GM12892 (cell line): Measurements from ENCODE around the gene LEFTY2.

Experiments
- DNase-seq: peaks from one replicate; pipeline ENCODE4 v3.0.0; 2011; ENCODE audit not compliant: insufficient read length
- FAIRE-seq: peaks from 2 replicates; lab custom pipeline; 2011; peaks lifted over from hg19 to GRCh38; lab: Jason Lieb, UNC
- POLR2A ChIP-seq: IDR thresholded peaks from 2 replicates; pipeline ENCODE4 v1.6.1; 2011; ENCODE audit warnings: low read depth, low read length, control low read depth
- POLR2AphosphoS5 ChIP-seq: IDR thresholded peaks from 2 replicates; pipeline ENCODE4 v1.6.1; 2011; ENCODE audit warnings: low read depth, low read length, control low read depth
- TAF1 ChIP-seq: IDR thresholded peaks from 2 replicates; pipeline ENCODE4 v1.6.1; 2011; ENCODE audit warnings: low read depth, mild to moderate bottlenecking, control low read depth, low read length, borderline replicate concordance

LEFTY2 gene

GRCh38 chr1:225921734-225922709, 19.0 kb downstream of the LEFTY2 start:
- DNase-seq (no peak), FAIRE-seq (no peak)
- TF ChIP-seq POLR2A (no peak), TAF1 (no peak), POLR2AphosphoS5 (no peak)

GRCh38 chr1:225919906-225920305, 21.1 kb downstream of the LEFTY2 start:
- no peak for DNase-seq
- TF ChIP-seq POLR2AphosphoS5 (no peak), POLR2A (no peak), TAF1 (no peak)
- FAIRE-seq = no peak

DNA sequence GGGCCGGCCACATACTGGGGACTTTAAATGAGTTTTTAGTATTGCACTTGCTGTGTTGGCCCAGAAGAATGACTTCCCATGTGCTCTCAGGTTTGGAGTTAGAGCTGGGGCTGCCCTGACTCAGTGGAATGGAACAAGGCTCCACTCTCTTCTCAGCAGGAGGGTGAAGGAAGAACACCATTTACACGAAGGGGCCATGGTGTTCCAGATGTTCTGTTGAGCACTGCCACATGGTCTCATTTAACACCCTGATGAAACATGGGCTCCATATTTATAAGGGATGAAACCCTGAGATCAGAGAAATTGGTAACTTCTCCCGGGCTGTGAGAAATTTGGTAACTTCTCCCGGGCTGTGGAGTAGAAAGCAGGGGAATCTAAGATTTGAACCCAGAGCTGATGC, 22.7 kb downstream of the LEFTY2 start:
- no peak for TF ChIP-seq POLR2A
- no peak for TF ChIP-seq POLR2AphosphoS5
- TF ChIP-seq TAF1 = no peak
- FAIRE-seq (no peak), DNase-seq (no peak)

DNA sequence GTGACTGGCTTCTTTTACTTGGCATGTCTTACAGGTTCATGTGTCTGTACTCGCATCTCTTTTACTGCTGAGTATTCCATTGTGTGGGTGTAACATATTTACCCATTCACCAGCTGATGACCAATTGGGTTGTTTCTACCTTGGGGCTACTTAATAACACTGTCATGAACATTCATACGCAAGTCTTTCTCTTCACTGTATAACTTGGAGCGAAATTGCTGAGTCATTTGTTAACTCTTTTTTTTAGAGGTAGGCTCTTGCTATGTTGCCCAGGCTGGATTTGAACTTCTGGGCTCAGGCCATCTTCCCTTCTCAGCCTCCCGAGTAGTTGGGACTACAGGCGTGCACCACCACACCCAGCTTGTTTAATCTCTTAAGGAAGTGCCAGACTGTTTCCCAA, 23.5 kb downstream of the LEFTY2 start:
- DNase-seq (no peak), FAIRE-seq (no peak)
- TF ChIP-seq TAF1 = no peak
- no peak for TF ChIP-seq POLR2AphosphoS5
- TF ChIP-seq POLR2A = no peak

DNA sequence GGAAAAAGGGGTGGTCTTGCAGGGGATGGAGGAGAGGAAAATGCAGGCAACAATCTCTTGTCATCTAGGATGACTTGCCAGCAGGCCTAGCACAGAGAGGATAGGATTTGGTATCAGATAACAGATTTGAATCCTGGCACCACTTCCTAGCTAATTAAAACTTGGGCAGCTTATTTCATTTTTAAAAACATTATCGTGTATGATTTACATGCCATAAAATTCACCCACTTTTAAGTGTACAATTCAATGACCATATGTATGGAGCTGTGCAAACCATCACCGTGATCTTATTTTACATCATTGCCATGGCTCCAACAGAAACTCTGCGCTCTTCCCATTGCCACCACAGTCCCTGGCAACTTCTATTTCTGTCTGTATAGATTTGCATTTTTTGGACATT, 23.9 kb downstream of the LEFTY2 start:
- DNase-seq (no peak), FAIRE-seq (no peak)
- TF ChIP-seq POLR2AphosphoS5 (no peak), TAF1 (no peak), POLR2A (no peak)

DNA sequence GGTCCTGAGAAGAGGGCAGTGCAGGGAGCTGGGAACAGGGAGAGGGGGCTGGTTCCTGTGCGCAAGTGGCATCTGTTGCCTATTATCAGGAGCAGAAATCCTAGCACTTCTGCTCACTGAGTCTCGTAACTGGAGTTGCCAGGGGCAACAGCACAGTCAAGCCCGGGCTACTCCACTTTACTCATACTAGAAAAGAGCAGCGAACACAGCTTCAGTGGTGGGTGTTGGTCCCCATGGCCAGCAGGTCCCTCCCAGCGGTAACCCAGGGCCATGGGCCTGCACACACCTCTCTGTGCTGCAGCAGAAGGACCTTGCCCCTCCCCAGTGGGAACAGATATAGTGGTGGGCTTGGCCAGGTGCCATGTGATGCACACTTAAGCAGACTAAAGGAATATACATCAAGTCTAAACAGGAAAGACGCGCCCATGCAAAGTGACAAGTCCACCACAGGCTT, 25.5 kb downstream of the LEFTY2 start:
- TF ChIP-seq POLR2AphosphoS5 = no peak
- TF ChIP-seq POLR2A = no peak
- TF ChIP-seq TAF1 = no peak
- DNase-seq (no peak), FAIRE-seq (no peak)

- DNase-seq (no peak), FAIRE-seq (no peak)
- no peak for TF ChIP-seq TAF1
- no peak for TF ChIP-seq POLR2AphosphoS5
- no peak for TF ChIP-seq POLR2A
Observed at GRCh38 chr1:225914947-225915346, 26.1 kb downstream of the LEFTY2 start.

- DNase-seq (no peak), FAIRE-seq (no peak)
- TF ChIP-seq POLR2AphosphoS5 = no peak
- no peak for TF ChIP-seq TAF1
- no peak for TF ChIP-seq POLR2A
Observed at GRCh38 chr1:225914391-225914790, 26.6 kb downstream of the LEFTY2 start.

- FAIRE-seq (no peak), DNase-seq (peak; percentile 55)
- TF ChIP-seq POLR2AphosphoS5 (no peak), TAF1 (no peak), POLR2A (no peak)
Observed at GRCh38 chr1:225911191-225912130, 29.6 kb downstream of the LEFTY2 start.

GRCh38 chr1:225909477-225909876, 31.5 kb downstream of the LEFTY2 start:
- DNase-seq (no peak), FAIRE-seq (no peak)
- TF ChIP-seq POLR2AphosphoS5 = no peak
- no peak for TF ChIP-seq POLR2A
- TF ChIP-seq TAF1 = no peak

DNA sequence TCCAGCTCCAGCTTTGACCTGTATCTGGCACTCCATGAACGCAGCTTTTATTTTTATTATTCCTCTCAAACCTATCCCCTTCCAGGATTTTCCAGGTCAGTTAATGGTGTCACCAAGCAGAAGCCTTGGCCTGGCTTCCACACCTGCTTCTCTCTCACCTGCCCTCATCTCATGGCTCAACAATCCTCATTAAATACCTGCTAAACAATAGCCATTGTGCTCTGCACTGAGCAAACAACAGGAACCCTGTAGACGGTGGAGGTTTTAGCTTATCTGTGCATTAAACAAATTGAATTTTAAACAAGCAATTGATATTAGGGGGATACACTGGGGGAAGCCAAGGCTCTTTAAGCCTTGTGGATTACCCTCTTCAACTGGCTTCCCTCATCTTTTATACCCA, 32.2 kb downstream of the LEFTY2 start:
- FAIRE-seq (no peak), DNase-seq (no peak)
- no peak for TF ChIP-seq TAF1
- no peak for TF ChIP-seq POLR2A
- no peak for TF ChIP-seq POLR2AphosphoS5
